GM13977 (cell line): Measurements from ENCODE around the gene NTRK2.
A peak's percentile ranks its signal among the peaks of the same experiment; 100 is the strongest.

Experiments
- DNase-seq: peaks from one replicate; pipeline ENCODE4 v3.0.0; 2012; ENCODE audit warnings: low spot score
- CTCF ChIP-seq: IDR thresholded peaks from 2 replicates; pipeline ENCODE4 v1.5.1; 2012; ENCODE audit warnings: mild to moderate bottlenecking, control low read depth; ENCODE audit not compliant: insufficient read depth; ENCODE audit errors: extremely low read depth, missing control alignments
- in situ Hi-C: fragments of 300-500 bp; cut with MboI; formaldehyde crosslinking; loops from one replicate; pipeline ENCODE4 v1.12.0; 2022; ENCODE audit warnings: low sequenced_read_pairs, low pct_unique_long_range_greater_than_20kb, mixed read lengths, inconsistent platforms; ENCODE audit not compliant: unreplicated experiment

The NTRK2 gene

GRCh38 chr9:84992381-84992780, 322.9 kb downstream of the NTRK2 start:
- in situ Hi-C loops, result no loop called here
- no peak for TF ChIP-seq CTCF
- DNase-seq, result no peak

- TF ChIP-seq CTCF, result no peak
- DNase-seq, result no peak
- in situ Hi-C loops, result no loop called here
Measured at GRCh38 chr9:84993105-84993504, 323.6 kb downstream of the NTRK2 start.

- in situ Hi-C loops, result no loop called here
- TF ChIP-seq CTCF, result no peak
- DNase-seq, result no peak
Measured at GRCh38 chr9:84996029-84996428, 326.5 kb downstream of the NTRK2 start.

- no peak for DNase-seq
- no peak for TF ChIP-seq CTCF
- in situ Hi-C loops, result no loop called here
Measured at GRCh38 chr9:84996716-84997115, 327.2 kb downstream of the NTRK2 start.

GRCh38 chr9:84997472-84997871, 327.9 kb downstream of the NTRK2 start:
- no peak for DNase-seq
- in situ Hi-C loops, result no loop called here
- peak; percentile 49 for TF ChIP-seq CTCF

GRCh38 chr9:84998639-84999038, 329.1 kb downstream of the NTRK2 start:
- DNase-seq, result no peak
- TF ChIP-seq CTCF, result no peak
- in situ Hi-C loops, result no loop called here

- in situ Hi-C loops, result no loop called here
- TF ChIP-seq CTCF, result no peak
- DNase-seq, result no peak
Measured at GRCh38 chr9:84999788-85000187, 330.3 kb downstream of the NTRK2 start.
